ENCODE measurements around the gene FBXL4. TPM values are rescaled to one million over a fixed set of nuclear protein-coding genes. Genes with fewer than 3 reads are reported as not detected.

Gene FBXL4
- total and polyA plus RNA-seq, 12 donors, result 4.1 to 34.5 (median 23.7) TPM

GRCh38 chr6:98944598-98945081 lies 3.1 kb downstream of the FBXL4 start:
- intact Hi-C loops (cut with DNase I), result no loop called here
- peak overlapping the region in 3 of 5 donors; percentile 20 to 66 (median 31) for H3K27ac ChIP-seq
- 31 to 39% (median 33%) methylated on average over 2 of the region's 2 CpGs for WGBS, 4 donors

DNA sequence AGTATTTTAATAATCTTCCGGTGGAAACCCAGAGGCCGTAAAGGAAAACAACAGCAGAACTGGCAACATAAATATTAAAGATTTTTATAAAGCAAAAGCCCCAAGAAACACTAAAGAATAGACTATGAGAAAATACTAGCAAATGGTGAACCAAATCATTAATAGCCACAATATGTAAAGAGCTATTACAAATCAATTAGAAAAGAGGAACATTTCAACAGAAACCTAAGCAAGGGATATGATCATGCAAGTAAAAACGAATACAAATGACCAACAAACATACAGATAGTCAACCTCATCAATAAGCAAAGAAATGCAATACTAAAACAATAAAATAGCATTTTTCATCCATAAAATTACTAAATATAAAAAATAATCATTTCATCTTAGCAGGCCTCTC lies 3.6 kb downstream of the FBXL4 start:
- no peaks in the 10 kb centered on the region for H3K36me3 ChIP-seq (replicated peaks in 1 of 2)
- TF ChIP-seq CTCF (IDR thresholded peaks at IDR 0.05) (no peak), POLR2A (IDR thresholded peaks at IDR 0.05) (no peak)
- H3K4me3 ChIP-seq, result no peak overlapping the region
- H3K27me3 ChIP-seq, result no peaks in the 10 kb centered on the region
- H3K4me1 ChIP-seq (replicated peaks in 1 of 2), result peaks cover 18 to 24% of the 10 kb centered on the region in 2 donors
- H3K9me3 ChIP-seq (replicated peaks in 1 of 3), result peaks cover 0 to 14% (median 0%) of the 10 kb centered on the region in 3 donors
- peak overlapping the region in 3 of 5 donors; percentile 20 to 66 (median 31) for H3K27ac ChIP-seq
- intact Hi-C loops (cut with DNase I), result no loop called here
- DNase-seq, result no peak
- WGBS, 4 donors, result 55 to 93% (median 76%) methylated on average over 3 of the region's 3 CpGs

More at GRCh38 chr6:98944598-98945081, 3.1 kb downstream of the FBXL4 start:
- Histone ChIP-seq H3K9me3 (replicated peaks in 1 of 3) (peaks cover 0 to 10% (median 0%) of the 10 kb centered on the region in 3 donors), H3K4me3 (no peak overlapping the region), H3K36me3 (replicated peaks in 1 of 2) (no peaks in the 10 kb centered on the region), H3K27me3 (no peaks in the 10 kb centered on the region), H3K4me1 (replicated peaks in 1 of 2) (peaks cover 18 to 24% of the 10 kb centered on the region in 2 donors)
- TF ChIP-seq CTCF (IDR thresholded peaks at IDR 0.05) (no peak), POLR2A (IDR thresholded peaks at IDR 0.05) (no peak)
- DNase-seq, result peak in 5 of 7 donors; percentile 23 to 59 (median 47)

DNA sequence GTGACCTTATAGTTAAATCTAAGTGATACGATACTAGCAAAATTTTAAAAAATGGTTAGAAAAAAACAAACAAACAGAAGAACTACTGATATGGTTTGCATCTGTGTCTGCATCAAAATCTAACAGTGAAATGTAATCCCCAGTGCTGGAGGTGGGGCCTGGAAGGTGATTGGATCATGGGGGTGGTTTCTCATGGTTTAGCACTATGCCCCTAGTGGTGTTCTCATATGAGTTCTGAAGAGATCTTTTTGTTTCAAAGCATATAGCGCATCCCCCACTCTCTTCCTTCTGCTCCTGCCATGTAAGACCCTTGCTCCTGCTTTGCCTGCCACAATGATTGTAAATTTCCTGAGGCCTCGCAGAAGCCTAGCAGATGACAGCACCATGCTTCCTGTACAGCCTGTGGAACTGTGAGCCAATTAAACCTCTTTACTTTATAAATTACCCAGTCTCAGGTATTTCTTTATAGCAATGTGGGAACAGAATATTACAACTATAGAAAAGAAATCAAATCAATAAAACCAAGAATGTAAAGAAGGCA lies 5.4 kb downstream of the FBXL4 start:
- intact Hi-C loops (cut with DNase I), result no loop called here
- H3K27ac ChIP-seq, result no peak overlapping the region
- no peak for DNase-seq
- H3K36me3 ChIP-seq (replicated peaks in 1 of 2), result no peaks in the 10 kb centered on the region
- TF ChIP-seq CTCF (IDR thresholded peaks at IDR 0.05) (no peak), POLR2A (IDR thresholded peaks at IDR 0.05) (no peak)
- 93 to 94% (median 93%) methylated on average over 3 of the region's 3 CpGs for WGBS, 4 donors
- H3K4me1 ChIP-seq (replicated peaks in 1 of 2), result peaks cover 18 to 24% of the 10 kb centered on the region in 2 donors
- H3K27me3 ChIP-seq, result no peaks in the 10 kb centered on the region
- H3K4me3 ChIP-seq, result no peak overlapping the region
- peaks cover 0 to 16% (median 0%) of the 10 kb centered on the region in 3 donors for H3K9me3 ChIP-seq (replicated peaks in 1 of 3)

DNA sequence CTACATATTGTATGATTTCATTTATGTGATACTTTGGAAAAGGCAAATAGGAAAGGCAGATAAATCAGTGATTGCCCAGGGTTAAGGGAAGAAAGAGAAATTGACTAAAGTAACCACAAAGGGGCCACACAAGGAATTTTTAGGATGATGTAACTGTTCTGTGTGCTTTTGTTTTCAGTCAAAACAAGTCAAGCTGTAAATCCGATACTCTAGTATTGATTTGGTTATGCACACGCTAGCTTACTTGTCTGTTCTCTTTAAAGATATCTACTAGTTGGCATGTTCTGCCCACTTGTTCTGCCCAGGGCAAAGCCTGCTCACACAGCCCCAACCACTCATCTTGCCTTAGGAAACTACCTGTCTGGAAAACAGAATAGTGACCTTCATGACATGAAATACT lies 6.4 kb downstream of the FBXL4 start:
- intact Hi-C loops (cut with DNase I), result no loop called here
- no peak for DNase-seq
- H3K27me3 ChIP-seq, result no peaks in the 10 kb centered on the region
- H3K4me3 ChIP-seq, result no peak overlapping the region
- WGBS, 4 donors, result 95 to 98% (median 97%) methylated on average over 2 of the region's 2 CpGs
- peaks cover 0 to 16% (median 0%) of the 10 kb centered on the region in 3 donors for H3K9me3 ChIP-seq (replicated peaks in 1 of 3)
- TF ChIP-seq CTCF (IDR thresholded peaks at IDR 0.05), result no peak
- no peak for TF ChIP-seq POLR2A (IDR thresholded peaks at IDR 0.05)
- no peaks in the 10 kb centered on the region for H3K36me3 ChIP-seq (replicated peaks in 1 of 2)
- H3K4me1 ChIP-seq (replicated peaks in 1 of 2), result peaks cover 11 to 23% of the 10 kb centered on the region in 2 donors
- H3K27ac ChIP-seq, result no peak overlapping the region
